ENCODE data around the gene MYBPC2. TPM values are rescaled to one million over a fixed set of nuclear protein-coding genes. Genes with fewer than 3 reads are reported as not detected.

MYBPC2 gene
- total and polyA plus RNA-seq, 9 of the 15 experiments (the other 6 are each of a cell fraction or from before 2014, with no cell fraction given): 0.01 to 0.14 (median 0.04) TPM; not detected in 6

- FAIRE-seq: no peak
- in situ Hi-C loops (cut with MboI): loop anchor here (5.0 kb wide), 1 partner anchor 98 kb away; the partner anchor contains the start of gene NAPSA
- DNase-seq (ENCODE audit: extremely low read depth in 1 of 4, low spot score in 3 of 4): no peak
- no TSS peak for BruUV-seq (replicated peaks)
- H4K20me1 ChIP-seq (replicated peaks; ENCODE audit: control insufficient read depth, insufficient read depth, low read length): no peaks in the 10 kb centered on the region
- no peak overlapping the region for H3K4me3 ChIP-seq
- H3K79me2 ChIP-seq (ENCODE audit: control insufficient read depth, insufficient read depth, low read length): no peaks in the 10 kb centered on the region
- POLR2A ChIA-PET: no interaction called here
- H3K9me3 ChIP-seq (replicated peaks; ENCODE audit: control insufficient read depth, insufficient read depth, low read depth, low read length): no peaks in the 10 kb centered on the region
- 74% methylated on average over 5 of the region's 13 CpGs for WGBS (ENCODE audit: insufficient coverage, low coverage, missing lambda C conversion rate)
- H3K27ac ChIP-seq (ENCODE audit: extremely low read depth, low read depth, low read length): no peak overlapping the region
- peak overlapping the region in 1 of 2 experiments; percentile 39; a peak in 1 of 4 replicates for H3K9ac ChIP-seq (ENCODE audit: insufficient read depth in 1 of 2, low read depth in 2 of 2, low read length in 2 of 2)
- H3K27me3 ChIP-seq (ENCODE audit: control insufficient read depth in 2 of 2, insufficient read depth in 2 of 2, low read length in 2 of 2): peaks cover 0 to 18% of the 10 kb centered on the region in 2 experiments; a peak in 2 of 5 replicates
- ATAC-seq: no peak
- peaks cover 12 to 42% of the 10 kb centered on the region in 2 experiments; a peak in 4 of 5 replicates for H3K4me1 ChIP-seq (replicated peaks in 1 of 2; ENCODE audit: control insufficient read depth in 2 of 2, insufficient read depth in 2 of 2, low read length in 2 of 2)
- no peaks in the 10 kb centered on the region for H3K9me1 ChIP-seq (ENCODE audit: control insufficient read depth, insufficient read depth, low read length)
- no peak overlapping the region for H2AFZ ChIP-seq (ENCODE audit: low read depth, low read length)
- CTCF ChIA-PET (ENCODE audit: low intra/inter-chr PET ratio): no interaction called here
- no peak for TF ChIP-seq ESRRB (CRISPR knock-in tag; IDR thresholded peaks at IDR 0.05; ENCODE audit: borderline replicate concordance)
- TF ChIP-seq MXD1 (CRISPR knock-in tag; IDR thresholded peaks at IDR 0.05; ENCODE audit: borderline replicate concordance, poor library complexity, severe bottlenecking): no peak
- TF ChIP-seq MAZ (CRISPR knock-in tag; conservative IDR thresholded peaks at IDR 0.05 in 1 of 2, IDR thresholded peaks at IDR 0.05 in 1 of 2): no peak
- no peak for TF ChIP-seq THAP12 (CRISPR knock-in tag; IDR thresholded peaks at IDR 0.05)
- TF ChIP-seq ARID2 (IDR thresholded peaks at IDR 0.05): no peak
- no peak for TF ChIP-seq KLF10 (CRISPR knock-in tag; IDR thresholded peaks at IDR 0.05)
- TF ChIP-seq POLR2H (tag; IDR thresholded peaks at IDR 0.05; ENCODE audit: low read depth): no peak
- TF ChIP-seq RFX5 (IDR thresholded peaks at IDR 0.05; ENCODE audit: low read depth, low read length): no peak
- no peak overlapping the region for H3K4me2 ChIP-seq (ENCODE audit: insufficient read depth, low read length)
- H3K36me3 ChIP-seq (ENCODE audit: control insufficient read depth, insufficient read depth, low read length): no peaks in the 10 kb centered on the region
- intact Hi-C loops (cut with micrococcal nuclease): no loop called here
Measured at GRCh38 chr19:50465000-50465399, 32.3 kb downstream of the MYBPC2 start.

Data from K562 (cell line).